Measurements from ENCODE around the gene GATM.

GATM gene, protein sequence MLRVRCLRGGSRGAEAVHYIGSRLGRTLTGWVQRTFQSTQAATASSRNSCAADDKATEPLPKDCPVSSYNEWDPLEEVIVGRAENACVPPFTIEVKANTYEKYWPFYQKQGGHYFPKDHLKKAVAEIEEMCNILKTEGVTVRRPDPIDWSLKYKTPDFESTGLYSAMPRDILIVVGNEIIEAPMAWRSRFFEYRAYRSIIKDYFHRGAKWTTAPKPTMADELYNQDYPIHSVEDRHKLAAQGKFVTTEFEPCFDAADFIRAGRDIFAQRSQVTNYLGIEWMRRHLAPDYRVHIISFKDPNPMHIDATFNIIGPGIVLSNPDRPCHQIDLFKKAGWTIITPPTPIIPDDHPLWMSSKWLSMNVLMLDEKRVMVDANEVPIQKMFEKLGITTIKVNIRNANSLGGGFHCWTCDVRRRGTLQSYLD

DNA sequence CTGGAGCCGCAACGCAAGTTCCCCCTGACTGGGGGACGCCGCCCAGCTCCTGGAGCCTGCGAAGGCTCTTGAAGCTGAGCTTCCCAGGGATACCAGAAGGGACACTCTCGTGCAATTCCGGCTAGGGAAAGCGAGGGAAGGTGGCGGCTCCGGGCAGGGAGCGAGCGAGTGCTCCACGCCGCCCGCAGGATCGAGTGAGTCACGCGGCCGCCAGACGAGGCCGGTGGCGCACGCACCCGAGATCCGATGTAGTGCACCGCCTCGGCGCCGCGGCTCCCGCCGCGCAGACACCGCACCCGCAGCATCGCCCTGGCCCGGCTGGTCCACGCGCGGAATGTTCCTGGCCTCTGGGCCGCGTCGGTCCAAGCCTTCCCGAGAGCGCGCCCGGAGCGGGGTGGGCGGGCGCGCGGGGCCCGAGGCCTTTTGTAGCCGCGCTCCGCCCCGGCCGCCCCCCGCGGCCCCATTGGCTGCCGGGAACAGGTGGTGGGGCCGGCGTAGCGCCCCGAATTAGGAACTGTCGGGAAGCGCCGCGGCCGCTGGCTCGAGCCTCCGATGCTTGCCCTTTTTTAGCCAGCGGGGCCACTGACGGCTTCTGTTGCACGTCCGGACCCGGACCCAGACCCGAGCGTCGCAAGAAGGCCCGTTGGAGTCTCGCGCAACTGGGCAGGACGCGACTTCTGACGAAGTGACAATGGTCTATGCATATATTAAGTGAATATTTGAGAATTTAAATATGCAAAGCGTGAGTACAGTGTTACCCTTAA is at the start of gene GATM:
GATM (minus strand) TSS at position 396 of the 764 bp plus-strand sequence; CDS start at position 305, 91 bp downstream.
- in situ Hi-C loops (cut with HindIII; ENCODE audit: low sequenced_read_pairs) = no loop called here

DNA sequence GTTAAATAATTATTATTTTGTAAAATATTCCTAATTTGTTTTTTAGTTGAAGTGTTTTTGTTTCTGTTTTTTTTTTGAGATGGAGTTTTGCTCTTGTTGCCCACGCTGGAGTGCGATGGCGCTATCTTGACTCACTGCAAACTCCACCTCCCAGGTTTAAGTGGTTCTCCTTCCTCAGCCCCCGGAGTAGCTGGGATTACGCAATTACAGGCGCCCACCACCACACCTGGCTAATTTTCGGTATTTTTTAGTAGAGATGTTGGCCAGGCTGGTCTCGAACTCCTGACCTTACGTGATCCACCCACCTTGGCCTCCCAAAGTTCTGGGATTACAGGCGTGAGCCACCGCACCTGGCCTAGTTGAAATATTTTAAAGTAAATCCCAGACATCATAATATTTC is 48.7 kb upstream of the GATM start:
- in situ Hi-C loops (cut with HindIII; ENCODE audit: low sequenced_read_pairs) = no loop called here

DNA sequence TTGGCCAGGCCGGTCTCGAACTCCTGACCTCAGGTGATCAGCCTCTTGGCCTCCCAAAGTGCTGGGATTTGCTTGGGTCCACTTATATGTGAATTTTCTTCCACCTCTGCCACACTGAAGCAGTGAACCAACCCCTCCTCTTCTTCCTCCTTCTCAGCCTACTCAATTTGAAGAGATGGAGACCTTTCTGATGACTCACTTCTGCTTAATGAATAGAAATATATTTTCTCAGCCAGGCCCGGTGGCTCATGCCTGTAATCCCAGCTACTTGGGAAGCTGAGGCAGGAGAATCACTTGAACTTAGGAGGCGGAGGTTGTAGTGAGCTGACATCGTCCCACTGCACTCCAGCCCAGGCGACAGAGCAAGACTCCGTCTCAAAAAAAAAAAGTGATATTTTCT is 46.8 kb upstream of the GATM start:
- in situ Hi-C loops (cut with HindIII; ENCODE audit: low sequenced_read_pairs) = no loop called here

DNA sequence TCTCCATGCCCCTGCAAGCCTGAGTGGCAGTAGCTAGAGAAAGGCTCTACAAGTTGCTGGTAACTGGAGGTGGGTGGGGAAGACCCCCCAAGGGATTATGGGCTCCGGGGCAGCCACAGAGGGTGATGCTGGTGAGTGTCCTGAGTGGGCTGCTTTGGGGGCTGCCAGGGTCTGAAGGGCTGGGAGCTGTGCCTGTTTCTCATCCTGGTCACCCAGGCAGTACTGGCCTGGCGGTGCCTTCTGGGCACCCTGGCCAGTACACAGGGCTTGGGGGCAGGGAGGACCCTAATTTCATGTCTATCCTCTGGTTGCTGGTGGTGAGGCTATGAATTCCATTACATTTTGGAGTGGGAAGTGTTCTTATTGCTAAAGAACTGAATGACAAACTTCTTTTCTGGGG is 46.1 kb upstream of the GATM start:
- in situ Hi-C loops (cut with HindIII; ENCODE audit: low sequenced_read_pairs) = no loop called here

DNA sequence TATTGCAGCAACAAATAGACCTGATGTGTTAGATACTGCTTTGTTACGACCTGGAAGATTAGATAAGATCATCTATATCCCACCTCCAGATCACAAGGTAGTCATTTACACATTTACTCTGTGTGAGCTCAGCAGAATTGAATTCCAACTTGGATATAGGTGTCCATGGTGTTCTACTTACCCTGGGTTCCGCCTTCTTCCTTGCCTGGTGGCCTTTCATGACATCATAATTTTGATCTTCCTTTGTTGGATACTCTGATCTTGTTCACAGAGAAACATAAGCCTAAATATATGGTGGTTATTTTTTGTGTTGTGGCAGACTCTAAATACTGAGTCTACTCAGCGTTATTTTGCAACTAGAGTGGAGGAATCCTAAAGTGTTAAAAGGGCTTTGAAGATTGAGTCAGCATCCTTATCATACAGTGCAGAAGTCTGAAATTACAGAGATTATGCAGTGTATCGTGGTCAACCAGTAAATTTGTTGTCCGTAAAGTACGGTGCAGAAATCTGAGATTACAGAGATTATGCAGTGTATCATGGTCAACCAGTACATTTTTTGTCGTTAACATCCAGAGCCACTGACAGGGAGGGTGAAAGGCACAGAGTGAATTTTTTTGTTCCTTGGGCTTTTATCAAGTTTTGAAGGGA is 39.1 kb upstream of the GATM start:
- in situ Hi-C loops (cut with HindIII; ENCODE audit: low sequenced_read_pairs) = no loop called here

DNA sequence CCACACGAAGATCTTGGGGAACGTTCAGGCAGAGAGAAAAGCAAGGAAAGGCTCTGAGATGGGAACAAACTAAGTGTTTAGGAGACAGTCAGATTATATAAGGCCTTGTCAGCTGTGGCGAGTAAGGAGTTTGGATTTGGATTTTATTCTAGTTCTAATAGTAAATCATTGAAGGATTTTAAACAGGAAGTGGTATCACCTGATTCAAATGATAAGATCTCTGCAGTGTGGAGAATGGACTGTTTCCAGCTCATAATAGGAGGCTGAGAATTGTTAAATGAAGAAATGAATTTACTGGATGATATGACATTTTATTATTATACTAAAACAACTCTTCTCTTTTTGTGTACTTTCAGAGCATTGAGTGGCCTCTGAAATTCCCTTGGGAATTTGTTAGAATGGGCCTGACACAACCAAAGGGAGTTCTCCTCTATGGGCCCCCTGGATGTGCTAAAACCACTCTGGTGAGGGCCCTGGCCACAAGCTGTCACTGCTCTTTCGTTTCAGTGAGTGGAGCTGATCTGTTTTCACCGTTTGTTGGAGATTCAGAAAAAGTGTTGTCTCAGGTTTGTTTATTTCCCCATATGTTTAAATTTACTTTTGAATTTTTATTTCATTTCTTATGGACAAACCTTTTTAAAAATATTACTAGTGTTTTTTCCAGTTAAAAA is 36.0 kb upstream of the GATM start:
- in situ Hi-C loops (cut with HindIII; ENCODE audit: low sequenced_read_pairs) = no loop called here

DNA sequence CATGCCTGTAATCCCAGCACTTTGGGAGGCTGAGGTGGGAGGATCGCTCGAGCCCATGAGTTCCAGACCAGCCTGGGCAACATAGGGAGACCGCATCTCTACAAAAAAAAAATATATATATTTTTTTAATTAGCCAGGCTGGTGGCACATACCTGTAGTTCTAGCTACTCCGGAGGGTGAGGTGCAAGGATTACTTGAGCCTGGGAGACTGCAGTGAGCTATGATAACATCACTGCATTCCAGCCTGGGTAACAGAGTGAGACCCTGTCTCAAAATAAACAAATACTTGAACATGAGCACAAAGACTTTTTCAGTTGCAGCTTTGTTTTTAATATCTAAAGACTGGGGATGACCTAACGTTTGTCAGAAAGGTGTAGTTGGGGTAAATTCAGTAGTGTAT is 31.3 kb upstream of the GATM start:
- in situ Hi-C loops (cut with HindIII; ENCODE audit: low sequenced_read_pairs) = no loop called here

DNA sequence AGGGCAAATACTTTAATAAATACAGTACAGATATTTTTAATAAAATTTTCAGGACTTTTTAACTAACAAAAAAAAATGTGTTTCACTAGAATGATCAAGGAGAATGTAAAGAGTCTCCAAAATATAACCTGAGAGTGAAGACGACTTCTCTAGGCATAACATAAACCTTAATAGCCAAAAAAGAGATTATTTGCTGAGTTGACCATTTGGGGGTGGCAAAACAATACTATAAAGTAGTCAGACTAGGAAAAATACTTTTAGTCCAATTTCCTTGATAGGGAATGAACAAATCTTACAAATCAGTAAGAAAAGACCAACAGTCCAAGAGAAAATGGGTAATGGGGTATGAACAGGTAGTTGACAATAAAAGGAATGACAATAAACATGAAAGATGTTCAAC is 29.4 kb upstream of the GATM start:
- in situ Hi-C loops (cut with HindIII; ENCODE audit: low sequenced_read_pairs) = no loop called here

DNA sequence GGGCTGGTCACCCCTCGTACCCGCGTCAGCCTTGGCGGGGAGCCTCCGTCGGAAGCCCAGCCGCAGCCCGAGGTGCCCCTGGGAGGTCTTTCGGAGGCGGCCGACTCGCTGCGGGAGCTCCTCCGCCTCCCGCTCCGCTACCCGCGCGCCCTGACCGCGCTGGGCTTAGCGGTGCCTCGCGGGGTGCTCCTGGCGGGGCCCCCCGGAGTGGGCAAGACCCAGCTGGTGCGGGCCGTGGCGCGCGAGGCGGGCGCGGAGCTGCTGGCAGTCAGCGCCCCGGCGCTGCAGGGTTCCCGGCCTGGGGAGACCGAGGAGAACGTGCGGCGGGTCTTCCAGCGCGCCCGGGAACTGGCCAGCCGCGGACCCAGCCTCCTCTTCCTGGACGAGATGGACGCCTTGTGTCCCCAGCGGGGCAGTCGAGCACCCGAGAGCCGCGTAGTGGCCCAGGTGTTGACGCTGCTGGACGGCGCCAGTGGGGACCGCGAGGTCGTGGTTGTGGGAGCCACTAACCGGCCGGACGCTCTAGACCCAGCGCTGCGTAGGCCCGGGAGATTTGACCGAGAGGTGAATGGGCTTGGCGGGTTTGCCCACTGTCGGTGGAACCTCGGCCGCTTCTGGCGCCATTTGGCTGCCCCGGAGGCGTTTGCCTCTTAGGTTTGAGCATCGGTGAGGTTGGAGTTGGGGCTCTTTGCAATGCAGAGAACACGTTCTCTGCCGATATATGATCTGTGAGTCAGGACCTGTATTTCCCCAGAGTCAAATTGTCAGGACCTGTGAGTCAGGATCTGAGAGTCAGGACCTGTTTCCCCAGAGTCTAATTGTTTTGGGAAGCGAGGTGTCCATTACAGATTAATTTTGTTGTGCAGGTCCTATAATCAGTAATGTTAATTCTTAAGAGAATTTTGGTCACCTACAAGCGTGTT is 24.9 kb upstream of the GATM start:
- in situ Hi-C loops (cut with HindIII; ENCODE audit: low sequenced_read_pairs) = no loop called here

DNA sequence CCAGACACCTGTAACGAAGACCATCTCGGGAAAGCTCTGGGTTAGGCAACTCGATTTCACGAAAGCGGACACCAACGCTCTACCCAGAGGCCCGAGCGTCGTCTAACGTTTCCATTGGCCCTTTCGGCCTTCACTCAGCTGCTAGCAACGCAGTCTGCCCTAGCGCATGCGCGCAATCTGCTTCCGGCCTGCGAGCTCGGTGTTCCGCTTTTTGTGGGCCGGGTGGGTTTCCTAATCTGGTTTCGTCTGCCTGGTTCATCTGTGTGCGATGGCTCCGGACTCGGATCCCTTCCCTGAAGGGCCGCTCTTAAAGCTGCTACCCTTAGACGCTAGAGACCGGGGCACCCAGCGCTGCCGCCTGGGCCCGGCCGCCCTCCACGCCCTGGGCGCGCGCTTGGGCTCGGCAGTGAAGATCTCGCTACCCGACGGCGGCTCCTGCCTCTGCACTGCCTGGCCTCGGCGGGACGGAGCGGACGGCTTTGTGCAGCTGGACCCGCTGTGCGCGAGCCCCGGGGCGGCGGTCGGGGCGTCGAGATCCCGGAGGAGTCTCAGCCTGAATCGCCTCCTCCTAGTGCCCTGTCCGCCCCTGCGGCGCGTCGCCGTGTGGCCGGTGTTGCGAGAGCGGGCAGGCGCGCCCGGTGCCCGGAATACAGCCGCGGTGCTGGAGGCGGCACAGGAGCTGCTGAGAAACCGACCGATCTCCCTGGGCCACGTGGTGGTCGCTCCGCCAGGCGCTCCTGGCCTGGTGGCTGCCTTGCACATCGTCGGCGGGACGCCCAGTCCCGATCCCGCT is 24.0 kb upstream of the GATM start:
- in situ Hi-C loops (cut with HindIII; ENCODE audit: low sequenced_read_pairs) = no loop called here

DNA sequence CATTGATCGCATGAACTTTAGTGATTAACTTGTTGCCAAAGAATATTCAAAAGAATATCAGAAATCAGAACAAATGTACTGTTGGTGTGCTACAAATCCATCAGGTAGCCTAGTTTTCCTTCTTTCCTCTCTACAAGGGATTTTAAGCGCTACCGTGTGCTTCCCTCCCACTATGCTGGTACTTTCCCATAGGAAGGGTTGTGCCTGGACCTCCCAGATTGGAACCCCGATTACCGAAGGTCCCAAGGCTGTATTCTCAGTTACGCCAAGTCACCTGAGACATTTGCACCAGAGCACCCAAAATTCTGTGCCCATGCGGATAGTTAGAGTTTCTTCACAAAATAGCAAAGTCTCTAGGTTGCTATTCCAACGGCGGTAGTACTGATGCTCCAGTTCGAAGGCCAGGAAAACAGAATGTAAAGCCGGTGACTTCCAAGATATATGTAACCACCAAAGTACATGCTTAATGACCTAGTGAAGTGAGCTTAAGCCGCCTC is 23.4 kb upstream of the GATM start:
- in situ Hi-C loops (cut with HindIII; ENCODE audit: low sequenced_read_pairs) = no loop called here

DNA sequence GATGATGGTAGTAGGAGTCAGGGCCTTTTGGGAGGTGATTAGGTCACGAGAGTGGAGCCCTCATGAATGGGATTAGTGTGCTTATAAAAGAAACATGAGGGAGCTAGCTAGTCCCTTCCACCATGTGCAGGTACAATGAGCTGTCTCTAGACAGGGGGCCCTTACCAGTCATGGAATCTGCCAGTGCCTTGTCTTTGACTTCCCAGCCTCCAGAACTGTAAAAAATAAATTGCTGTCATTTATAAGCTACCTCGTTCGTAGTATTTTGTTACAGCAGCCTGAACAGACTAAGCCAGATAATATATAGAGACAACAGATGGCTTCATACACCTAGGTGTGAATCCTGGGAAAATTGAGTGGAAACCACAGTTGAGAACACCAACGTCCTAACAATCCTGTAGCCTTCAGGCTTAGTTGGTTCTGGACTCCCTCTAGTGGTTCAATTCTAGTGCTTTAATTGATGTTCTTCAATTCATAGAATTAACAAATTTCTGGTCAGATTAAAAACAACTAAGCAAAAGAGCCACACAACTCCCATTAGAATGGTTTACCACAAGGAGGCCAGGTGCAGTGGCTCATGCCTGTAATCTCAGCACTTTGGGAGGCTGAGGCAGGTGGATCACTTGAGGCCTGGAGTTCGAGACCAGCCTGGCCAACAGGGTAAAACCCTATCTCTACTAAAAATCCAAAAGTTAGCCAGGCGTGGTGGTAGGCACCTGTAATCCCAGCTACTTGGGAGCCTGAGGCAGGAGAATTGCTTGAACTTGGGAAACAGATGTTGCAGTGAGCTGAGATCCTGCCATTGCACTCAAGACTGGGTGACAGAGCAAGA is 21.3 kb upstream of the GATM start:
- in situ Hi-C loops (cut with HindIII; ENCODE audit: low sequenced_read_pairs) = no loop called here

DNA sequence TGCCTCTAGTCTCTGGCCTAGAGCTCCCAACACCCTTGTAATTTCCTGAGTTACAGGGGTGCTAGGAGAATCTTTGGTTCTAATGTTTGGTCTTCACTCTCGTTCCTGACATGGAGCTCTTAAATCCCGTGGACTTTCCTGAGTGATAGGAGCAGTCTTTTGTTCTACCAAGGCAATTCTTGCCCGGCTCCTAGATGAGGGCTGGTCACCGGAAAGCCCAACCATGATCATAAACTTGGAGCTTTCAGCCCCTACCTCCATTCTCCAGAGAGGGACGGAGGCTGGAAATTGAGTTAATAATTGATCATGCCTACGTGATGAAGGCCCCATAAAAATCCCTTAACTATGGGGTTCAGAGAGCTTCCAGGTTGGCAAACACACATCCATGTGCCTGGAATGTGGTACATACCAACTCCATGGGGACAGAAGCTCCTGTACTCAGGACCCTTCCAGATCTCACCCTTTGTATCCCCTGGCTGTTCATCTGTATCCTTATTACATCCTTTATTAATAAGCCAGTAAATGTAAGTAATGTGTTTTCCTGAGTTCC is 18.8 kb upstream of the GATM start:
- in situ Hi-C loops (cut with HindIII; ENCODE audit: low sequenced_read_pairs) = no loop called here

DNA sequence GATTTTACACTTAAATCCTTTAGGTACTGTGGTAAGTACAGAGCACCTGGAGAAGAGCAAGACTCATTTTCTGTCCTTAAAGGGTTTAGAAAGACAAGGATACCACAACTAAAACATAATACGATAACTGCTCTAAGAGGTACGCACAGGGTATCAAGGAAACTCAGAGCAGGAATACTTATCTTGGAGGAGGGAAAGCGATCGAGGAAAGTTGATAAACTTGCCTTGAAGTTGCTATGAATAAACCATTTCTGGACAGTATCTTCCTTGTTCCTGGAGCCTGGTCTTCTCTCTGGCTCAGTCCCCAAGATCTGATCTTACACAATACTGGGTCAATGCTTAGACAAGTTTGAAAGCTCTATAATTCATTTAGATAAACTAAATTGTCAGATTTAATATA is 17.6 kb upstream of the GATM start:
- in situ Hi-C loops (cut with HindIII; ENCODE audit: low sequenced_read_pairs) = no loop called here

DNA sequence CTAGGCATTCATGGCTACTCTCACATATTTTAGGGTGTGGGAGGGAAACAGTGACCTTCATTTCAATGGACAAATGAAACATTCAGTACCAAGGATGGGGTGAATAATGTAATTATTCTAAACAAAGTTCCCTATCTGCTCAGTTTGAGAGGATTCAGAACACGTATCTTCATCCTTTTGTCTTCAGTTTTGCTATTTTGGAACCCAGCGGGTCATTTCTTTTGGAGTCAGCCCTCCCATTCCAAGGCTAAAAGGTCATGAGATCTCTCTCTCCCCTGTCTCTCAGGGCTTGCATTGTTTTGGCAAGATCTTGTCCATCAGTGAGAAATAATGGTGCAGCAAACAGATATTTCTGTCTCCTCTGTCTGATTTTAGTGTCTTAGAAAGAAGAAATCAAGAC is 16.3 kb upstream of the GATM start:
- in situ Hi-C loops (cut with HindIII; ENCODE audit: low sequenced_read_pairs) = no loop called here

DNA sequence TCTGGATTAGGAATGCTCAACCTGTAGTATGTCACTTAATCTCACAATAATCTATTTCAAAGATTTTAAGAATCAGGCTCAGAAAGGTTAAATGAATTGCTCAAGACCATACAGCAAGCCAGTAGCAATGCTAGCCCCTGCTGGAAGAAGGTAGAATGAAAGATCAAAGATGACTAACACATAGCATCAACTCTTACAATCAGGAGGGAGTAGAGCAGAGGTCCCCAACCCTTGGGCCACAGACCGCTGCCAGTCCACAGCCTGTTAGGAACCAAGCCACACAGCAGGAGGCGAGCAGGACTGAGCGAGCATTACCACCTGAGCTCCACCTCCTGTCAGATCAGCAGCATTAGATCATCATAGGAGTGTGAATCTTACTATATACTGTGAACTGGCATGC is 15.5 kb upstream of the GATM start:
- in situ Hi-C loops (cut with HindIII; ENCODE audit: low sequenced_read_pairs) = no loop called here

DNA sequence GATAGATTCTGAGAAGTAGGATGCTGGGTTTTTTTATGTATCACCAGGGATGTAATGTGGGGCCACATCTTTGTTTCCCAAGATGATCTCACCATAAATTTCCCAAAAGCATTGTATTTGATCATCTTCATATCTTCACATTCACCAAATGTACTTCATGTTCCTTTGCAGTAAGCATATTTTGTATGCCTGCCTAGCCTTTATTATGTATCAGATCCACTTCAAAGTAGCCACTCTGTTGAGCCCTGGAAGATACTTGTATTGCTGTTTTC is 14.2 kb upstream of the GATM start:
- in situ Hi-C loops (cut with HindIII; ENCODE audit: low sequenced_read_pairs) = no loop called here

Data from DLD1 (cell line).